Measurements from ENCODE around the gene MAPT.
"Not testable (repeated sequence)": the region's sequence is repeated elsewhere in the genome, so short reads cannot be mapped to it uniquely, and the experiment has no call there.

MAPT gene

GRCh38 chr17:45894022-45894784 lies at the start of gene MAPT:
TSS of gene MAPT (plus strand) at chr17:45894554. CDS start at chr17:45962338, 67,784 bp downstream.
- DNase-seq = peak; percentile 84

- DNase-seq = no peak
These were observed 49.5 kb upstream of the MAPT start, which contains the start of gene SPPL2C for GRCh38 chr17:45844695-45845375. TSS of gene SPPL2C (plus strand) at chr17:45844881. CDS start at chr17:45844907, 26 bp downstream.

GRCh38 chr17:45845376-45846185 lies 48.8 kb upstream of the MAPT start:
- DNase-seq = no peak

GRCh38 chr17:45846223-45846622 lies 48.1 kb upstream of the MAPT start:
- no peak for DNase-seq

- no peak for DNase-seq
These were observed 47.7 kb upstream of the MAPT start for GRCh38 chr17:45846646-45847045.

- no peak for DNase-seq
These were observed 47.3 kb upstream of the MAPT start for GRCh38 chr17:45847101-45847500.

- DNase-seq = no peak
These were observed 46.6 kb upstream of the MAPT start for GRCh38 chr17:45847747-45848146.

GRCh38 chr17:45848405-45848804 lies 45.9 kb upstream of the MAPT start:
- no peak for DNase-seq

- no peak for DNase-seq
These were observed 45.4 kb upstream of the MAPT start for GRCh38 chr17:45848868-45849535.

GRCh38 chr17:45849536-45849990 lies 44.8 kb upstream of the MAPT start:
- no peak for DNase-seq

GRCh38 chr17:45850011-45850410 lies 44.3 kb upstream of the MAPT start:
- DNase-seq = no peak

- no peak for DNase-seq
These were observed 43.9 kb upstream of the MAPT start for GRCh38 chr17:45850468-45850867.

GRCh38 chr17:45851022-45851421 lies 43.3 kb upstream of the MAPT start:
- DNase-seq = no peak

- DNase-seq = no peak
These were observed 42.9 kb upstream of the MAPT start for GRCh38 chr17:45851464-45851863.

- no peak for DNase-seq
These were observed 42.5 kb upstream of the MAPT start for GRCh38 chr17:45851873-45852272.

GRCh38 chr17:45852535-45853297 lies 41.6 kb upstream of the MAPT start:
- DNase-seq = peak; percentile 74

- DNase-seq = no peak
These were observed 40.1 kb upstream of the MAPT start for GRCh38 chr17:45854209-45854608.

- DNase-seq = no peak
These were observed 38.5 kb upstream of the MAPT start for GRCh38 chr17:45855691-45856336.

- no peak for DNase-seq
These were observed 36.2 kb upstream of the MAPT start for GRCh38 chr17:45857977-45858708.

- no peak for DNase-seq
These were observed 33.2 kb upstream of the MAPT start for GRCh38 chr17:45861165-45861564.

- DNase-seq = not testable (repeated sequence)
These were observed 32.2 kb upstream of the MAPT start for GRCh38 chr17:45862127-45862526.

All from CD4-positive, alpha-beta T cell treated with Interleukin-17A for 4 hours (primary cell).